ENCODE results near the gene RGS3. TPM values are rescaled to one million over a fixed set of nuclear protein-coding genes. Genes with fewer than 3 reads are reported as not detected.

The RGS3 gene
- polyA plus RNA-seq, 1 of the 3 experiments (the other 2 are of a cell fraction), result 50.6 TPM

DNA sequence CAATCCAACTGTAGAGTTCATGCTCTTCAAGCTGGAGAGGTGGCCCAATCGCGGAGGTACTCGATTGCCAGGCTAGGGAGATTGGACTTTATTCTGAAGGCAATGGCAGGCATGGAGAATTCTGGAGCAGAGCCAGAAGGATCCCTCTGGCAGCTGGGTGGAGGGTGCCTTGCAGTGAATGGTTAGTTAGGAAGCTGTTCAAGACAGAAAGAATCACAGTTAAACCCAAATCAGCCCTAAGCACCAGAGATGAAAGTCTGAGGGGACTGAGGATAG is 182.4 kb downstream of the RGS3 start (continued):
- TF ChIP-seq, protein P1, sequence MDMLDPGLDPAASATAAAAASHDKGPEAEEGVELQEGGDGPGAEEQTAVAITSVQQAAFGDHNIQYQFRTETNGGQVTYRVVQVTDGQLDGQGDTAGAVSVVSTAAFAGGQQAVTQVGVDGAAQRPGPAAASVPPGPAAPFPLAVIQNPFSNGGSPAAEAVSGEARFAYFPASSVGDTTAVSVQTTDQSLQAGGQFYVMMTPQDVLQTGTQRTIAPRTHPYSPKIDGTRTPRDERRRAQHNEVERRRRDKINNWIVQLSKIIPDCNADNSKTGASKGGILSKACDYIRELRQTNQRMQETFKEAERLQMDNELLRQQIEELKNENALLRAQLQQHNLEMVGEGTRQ (IDR thresholded peaks at IDR 0.05; ENCODE audit: borderline replicate concordance, low read depth, low read length), result no peak
- no peak for TF ChIP-seq GATA2 (CRISPR knock-in tag; IDR thresholded peaks at IDR 0.05)
- no peak for TF ChIP-seq TAF1 (IDR thresholded peaks at IDR 0.05; ENCODE audit: borderline replicate concordance, low read depth, low read length)
- no peak for TF ChIP-seq JUND (IDR thresholded peaks at IDR 0.05)
- TF ChIP-seq REST (IDR thresholded peaks at IDR 0.05; ENCODE audit: low read depth, low read length), result no peak

- Histone ChIP-seq H4K20me1 (ENCODE audit: insufficient read depth) (no peaks in the 10 kb centered on the region), H2AFZ (ENCODE audit: low read depth) (no peak overlapping the region), H3K9me3 (peaks cover 7% of the 10 kb centered on the region; the same call in 1 of the 2 replicates), H3F3A (replicated peaks; ENCODE audit: insufficient read depth) (peaks cover 29% of the 10 kb centered on the region), H3K27ac (ENCODE audit: low read depth in 2 of 2, low read length in 1 of 2) (no peak overlapping the region; a peak in 1 of 4 replicates), H3K9ac (no peak overlapping the region), H3K9me2 (no peaks in the 10 kb centered on the region), H3K4me2 (no peak overlapping the region), H3K27me3 (ENCODE audit: insufficient read depth) (no peaks in the 10 kb centered on the region), H3K79me2 (ENCODE audit: insufficient read depth) (no peaks in the 10 kb centered on the region), H3K4me3 (ENCODE audit: low read depth in 2 of 2, low read length in 1 of 2) (no peak overlapping the region), H3K36me3 (replicated peaks in 1 of 2; ENCODE audit: control insufficient read depth in 1 of 2, insufficient read depth in 2 of 2, low read length in 1 of 2) (no peaks in the 10 kb centered on the region), H3K4me1 (ENCODE audit: control insufficient read depth in 1 of 2, insufficient read depth in 2 of 2, low read depth in 1 of 2, low read length in 1 of 2) (peaks cover 16 to 51% of the 10 kb centered on the region in 2 experiments)
- no peak for DNase-seq
- CTCF ChIA-PET, result interaction anchor here (1.2 to 19.0 kb wide), 3 partner anchors 9 to 47 kb away, joined by 4 to 1335 read pairs (median 5); no protein-coding TSS in a partner anchor
- POLR2A ChIA-PET, result no interaction called here
- no peak for TF ChIP-seq POLR2AphosphoS5 (IDR thresholded peaks at IDR 0.05; ENCODE audit: low read depth, low read length)
- no peak for TF ChIP-seq SIN3A (IDR thresholded peaks at IDR 0.05; ENCODE audit: borderline replicate concordance, low read depth, low read length)
- TF ChIP-seq TAF1 (IDR thresholded peaks at IDR 0.05; ENCODE audit: borderline replicate concordance, low read depth, low read length), result no peak
- TF ChIP-seq SMC3 (IDR thresholded peaks at IDR 0.05; ENCODE audit: low read depth, low read length), result no peak
- TF ChIP-seq YY1 (IDR thresholded peaks at IDR 0.05; ENCODE audit: low read depth), result no peak
- no peak for TF ChIP-seq IRF3 (IDR thresholded peaks at IDR 0.05; ENCODE audit: low read depth, low read length)
- TF ChIP-seq, protein P1 (IDR thresholded peaks at IDR 0.05; ENCODE audit: borderline replicate concordance, low read depth, low read length), result no peak
- no peak for TF ChIP-seq GATA2 (CRISPR knock-in tag; IDR thresholded peaks at IDR 0.05)
- no peak for TF ChIP-seq TEAD4 (IDR thresholded peaks at IDR 0.05; ENCODE audit: borderline replicate concordance, insufficient read depth)
- TF ChIP-seq, protein P2, sequence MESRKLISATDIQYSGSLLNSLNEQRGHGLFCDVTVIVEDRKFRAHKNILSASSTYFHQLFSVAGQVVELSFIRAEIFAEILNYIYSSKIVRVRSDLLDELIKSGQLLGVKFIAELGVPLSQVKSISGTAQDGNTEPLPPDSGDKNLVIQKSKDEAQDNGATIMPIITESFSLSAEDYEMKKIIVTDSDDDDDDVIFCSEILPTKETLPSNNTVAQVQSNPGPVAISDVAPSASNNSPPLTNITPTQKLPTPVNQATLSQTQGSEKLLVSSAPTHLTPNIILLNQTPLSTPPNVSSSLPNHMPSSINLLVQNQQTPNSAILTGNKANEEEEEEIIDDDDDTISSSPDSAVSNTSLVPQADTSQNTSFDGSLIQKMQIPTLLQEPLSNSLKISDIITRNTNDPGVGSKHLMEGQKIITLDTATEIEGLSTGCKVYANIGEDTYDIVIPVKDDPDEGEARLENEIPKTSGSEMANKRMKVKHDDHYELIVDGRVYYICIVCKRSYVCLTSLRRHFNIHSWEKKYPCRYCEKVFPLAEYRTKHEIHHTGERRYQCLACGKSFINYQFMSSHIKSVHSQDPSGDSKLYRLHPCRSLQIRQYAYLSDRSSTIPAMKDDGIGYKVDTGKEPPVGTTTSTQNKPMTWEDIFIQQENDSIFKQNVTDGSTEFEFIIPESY (IDR thresholded peaks at IDR 0.05; ENCODE audit: borderline replicate concordance, low read depth), result no peak
- TF ChIP-seq RCOR1 (IDR thresholded peaks at IDR 0.05; ENCODE audit: low read length), result no peak
- TF ChIP-seq, protein P3, sequence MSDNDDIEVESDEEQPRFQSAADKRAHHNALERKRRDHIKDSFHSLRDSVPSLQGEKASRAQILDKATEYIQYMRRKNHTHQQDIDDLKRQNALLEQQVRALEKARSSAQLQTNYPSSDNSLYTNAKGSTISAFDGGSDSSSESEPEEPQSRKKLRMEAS (IDR thresholded peaks at IDR 0.05; ENCODE audit: low read depth), result no peak
- WGBS (ENCODE audit: low lambda C conversion rate), result 88% methylated on average over 7 of the region's 7 CpGs
Observed at GRCh38 chr9:113646491-113646890, 183.0 kb downstream of the RGS3 start.
